Activated CD4-positive, CD25-positive, alpha-beta regulatory T cell (primary cell): Measurements from ENCODE around the gene ZMYND8.
"Not testable (repeated sequence)": the region's sequence is repeated elsewhere in the genome, so short reads cannot be mapped to it uniquely, and the experiment has no call there.

Experiments
- DNase-seq, 4 experiments: peaks; one replicate each; lab custom pipeline; 2025; lab: John Stamatoyannopoulos, UW

Gene ZMYND8

DNA sequence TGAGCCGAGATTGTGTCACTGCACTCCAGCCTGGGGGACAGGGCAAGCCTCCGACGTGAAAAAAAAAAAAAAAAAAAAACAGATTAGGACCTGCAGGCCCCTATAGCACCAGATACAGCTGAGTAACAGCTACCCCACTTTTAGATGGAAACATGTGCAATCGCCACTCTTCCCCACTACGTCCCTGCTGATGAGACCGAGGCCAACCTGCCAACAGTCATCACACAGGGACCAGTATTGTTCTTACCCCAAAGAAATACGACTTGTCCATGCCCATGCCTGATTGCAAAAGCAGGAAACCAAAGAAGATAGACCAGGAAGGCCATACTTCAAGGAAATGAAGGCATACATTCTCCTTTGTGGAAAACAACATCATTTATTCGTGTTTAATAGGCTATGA lies 45.8 kb downstream of the ZMYND8 start:
- DNase-seq = no peak

DNA sequence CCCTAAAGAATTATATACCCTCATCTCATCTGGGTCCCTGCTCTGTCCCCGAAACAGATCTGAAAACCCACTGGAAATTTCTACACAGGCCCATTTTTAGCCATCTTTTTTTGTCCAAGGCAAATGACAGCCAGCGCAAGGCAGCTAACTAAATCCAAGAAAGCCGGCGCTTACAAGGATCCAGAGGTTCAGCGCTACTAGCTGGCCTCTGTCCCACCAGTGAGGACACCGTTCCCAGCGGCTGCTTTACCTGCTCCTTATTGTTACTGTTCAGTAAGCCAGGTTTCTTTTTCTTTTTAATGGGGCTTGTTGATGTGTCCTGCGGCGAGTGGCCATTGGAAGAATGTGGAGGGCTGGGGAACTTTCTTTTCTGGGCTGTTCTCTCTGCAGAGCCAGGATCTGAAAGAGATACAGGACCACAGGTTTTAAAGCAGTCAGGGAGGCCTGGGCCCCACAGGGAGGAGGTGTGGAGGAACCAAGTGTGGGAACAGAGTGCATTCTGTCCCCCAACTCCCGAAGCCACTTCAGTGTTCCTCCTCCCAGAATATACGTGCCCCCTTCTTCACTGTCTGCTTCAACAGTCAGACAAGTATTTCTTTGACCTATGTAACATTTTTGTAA lies 46.6 kb downstream of the ZMYND8 start:
- DNase-seq = no peak

DNA sequence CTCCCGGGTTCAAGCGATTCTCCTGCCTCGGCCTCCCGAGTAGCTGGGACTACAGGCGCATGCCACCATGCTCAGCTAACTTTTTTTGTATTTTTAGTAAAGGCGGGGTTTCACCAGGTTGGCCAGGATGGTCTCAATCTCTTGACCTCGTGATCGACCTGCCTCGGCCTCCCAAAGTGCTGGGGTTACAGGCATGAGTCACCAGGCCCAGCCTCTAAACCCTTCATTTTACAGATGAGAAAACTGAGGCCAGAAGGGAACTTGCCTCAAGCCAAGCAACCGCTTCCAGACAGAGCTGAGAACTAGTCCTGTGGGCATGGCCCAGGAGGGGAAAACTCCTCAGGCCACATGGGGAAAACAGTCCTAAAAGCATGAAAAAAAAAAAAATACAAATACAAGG lies 47.1 kb downstream of the ZMYND8 start:
- no peak for DNase-seq

DNA sequence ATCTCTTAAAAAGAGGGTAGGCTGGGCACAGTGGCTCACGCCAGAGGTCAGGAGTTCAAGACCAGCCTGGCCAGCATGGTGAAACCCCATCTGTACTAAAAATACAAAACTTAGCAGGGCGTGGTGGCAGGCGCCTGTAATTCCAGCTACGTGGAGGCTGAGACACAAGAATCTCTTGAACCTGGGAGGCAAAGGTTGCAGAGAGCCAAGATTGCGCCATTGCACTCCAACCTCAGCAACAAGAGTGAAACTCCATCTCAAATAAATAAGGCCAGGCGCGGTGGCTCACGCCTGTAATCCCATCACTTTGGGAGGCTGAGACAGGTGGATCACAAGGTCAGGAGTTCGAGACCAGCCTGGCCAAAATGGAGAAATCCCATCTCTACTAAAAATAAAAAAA lies 48.9 kb downstream of the ZMYND8 start:
- DNase-seq = not testable (repeated sequence)

DNA sequence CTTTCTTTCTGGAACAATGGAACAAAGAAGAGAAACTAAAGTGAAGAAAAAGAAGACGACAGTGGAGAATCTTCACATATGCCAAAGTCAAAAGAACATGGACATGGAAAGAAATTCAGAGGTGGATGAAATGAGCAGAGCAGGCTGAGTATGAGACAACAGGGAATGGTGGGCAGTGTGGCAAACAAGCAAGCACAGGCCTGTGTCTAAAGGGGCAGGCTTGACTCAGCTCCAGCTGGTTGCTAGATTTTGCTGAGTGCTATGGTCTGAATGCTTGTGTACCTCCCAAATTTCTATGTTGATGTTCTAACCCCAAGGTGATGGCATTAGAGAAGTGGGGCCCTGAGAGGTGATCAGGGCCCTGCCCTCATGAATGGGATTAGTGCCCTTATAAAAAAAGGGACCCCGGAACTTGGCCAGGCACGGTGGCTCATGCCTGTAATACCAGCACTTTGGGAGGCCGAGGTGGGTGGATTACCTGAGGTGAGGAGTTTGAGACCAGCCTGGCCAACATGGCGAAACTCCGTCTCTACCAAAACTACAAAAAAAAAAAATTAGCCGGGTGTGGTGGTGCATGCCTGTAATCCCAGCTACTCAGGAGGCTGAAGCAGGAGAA lies 49.6 kb downstream of the ZMYND8 start:
- DNase-seq = no peak

DNA sequence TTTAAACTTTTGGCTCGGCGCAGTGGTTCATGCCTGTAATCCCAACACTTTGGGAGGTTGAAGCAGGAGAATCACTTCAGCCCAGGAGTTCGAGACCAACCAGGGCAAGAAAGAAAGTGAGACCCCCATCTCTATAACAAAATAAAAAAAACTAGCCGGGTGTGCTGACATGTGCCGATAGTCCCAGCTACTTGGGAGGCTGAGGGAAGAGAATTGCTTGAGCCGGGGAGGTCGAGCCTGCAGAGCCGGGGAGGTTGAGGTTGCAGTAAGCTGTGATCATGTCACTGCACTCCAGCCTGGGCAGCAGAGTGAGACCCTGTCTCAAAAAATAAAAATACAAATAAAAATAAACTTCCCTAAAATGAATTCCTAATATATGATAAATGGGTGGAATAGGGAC lies 50.4 kb downstream of the ZMYND8 start:
- DNase-seq = no peak

DNA sequence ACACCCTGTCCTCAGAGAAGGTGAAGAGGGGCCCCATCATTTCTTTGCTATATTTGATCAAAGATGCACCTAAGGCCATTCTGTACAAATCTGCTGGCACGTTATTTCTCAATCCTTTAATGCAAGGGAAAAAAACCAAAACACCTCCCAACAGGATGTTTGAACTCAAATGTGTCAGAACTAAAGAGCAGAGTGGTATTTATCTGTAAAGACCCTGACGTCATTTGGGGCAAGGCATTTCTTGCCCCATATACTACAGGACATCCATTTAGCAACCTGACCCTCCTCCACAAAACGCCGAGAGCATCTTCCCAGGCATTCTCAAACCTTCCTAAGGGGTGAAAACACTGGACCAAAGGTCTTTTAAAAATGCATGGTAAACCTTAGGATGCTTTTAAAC lies 50.8 kb downstream of the ZMYND8 start:
- no peak for DNase-seq

DNA sequence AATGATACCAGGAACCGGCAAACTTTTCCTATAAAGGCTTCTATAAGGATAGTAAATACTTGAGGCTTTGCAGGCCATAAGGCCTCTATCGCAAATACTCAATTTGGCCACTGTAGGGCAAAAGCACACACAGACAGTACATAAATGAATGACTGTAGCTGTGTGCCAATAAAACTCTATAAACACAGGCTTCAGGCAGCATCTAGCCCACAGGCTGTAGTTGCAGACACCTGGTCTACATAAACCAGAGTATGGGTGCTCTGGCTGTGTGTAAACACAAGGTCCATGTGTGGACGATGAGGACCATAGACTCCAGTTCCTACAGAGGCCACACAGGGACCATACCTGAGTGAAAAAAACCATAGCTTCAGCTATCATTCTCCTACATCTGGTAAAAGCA lies 52.2 kb downstream of the ZMYND8 start:
- no peak for DNase-seq

DNA sequence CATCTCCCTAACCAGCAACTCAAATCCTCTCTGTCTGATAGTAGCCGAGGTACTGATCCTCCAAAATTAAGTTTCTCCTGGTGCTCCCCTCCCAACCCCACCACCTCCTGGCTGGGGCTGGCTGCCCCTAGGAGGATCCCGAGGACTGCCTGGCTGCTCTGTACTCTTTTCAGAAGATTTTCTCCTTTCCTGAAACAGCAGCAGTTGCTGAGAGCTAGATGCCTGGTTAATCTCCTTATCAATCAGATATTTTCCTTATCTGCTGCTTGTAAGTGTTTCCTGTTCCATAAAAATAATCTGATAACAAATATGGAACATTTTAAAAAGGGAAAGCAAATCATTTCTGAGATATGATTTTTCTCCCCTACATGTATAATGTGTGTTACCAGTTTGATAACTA lies 52.8 kb downstream of the ZMYND8 start:
- no peak for DNase-seq

DNA sequence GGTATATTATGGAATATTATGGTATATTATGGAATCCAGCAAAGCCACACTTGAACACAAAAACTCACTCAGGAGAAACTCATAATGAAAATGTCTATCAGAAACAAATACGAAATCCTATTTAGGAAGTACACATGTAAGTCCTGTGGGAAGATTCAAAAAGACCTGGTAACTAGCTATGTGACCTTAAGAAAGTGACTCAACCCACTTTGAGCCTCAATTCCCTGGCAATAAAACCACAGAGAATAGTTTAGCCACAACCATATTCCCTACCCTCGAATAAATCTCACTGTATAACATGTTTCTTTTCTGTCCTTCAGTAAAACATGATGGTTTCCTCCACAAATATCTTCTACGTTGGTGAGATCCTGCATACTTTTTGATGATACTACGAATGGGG lies 56.4 kb downstream of the ZMYND8 start:
- DNase-seq = no peak

DNA sequence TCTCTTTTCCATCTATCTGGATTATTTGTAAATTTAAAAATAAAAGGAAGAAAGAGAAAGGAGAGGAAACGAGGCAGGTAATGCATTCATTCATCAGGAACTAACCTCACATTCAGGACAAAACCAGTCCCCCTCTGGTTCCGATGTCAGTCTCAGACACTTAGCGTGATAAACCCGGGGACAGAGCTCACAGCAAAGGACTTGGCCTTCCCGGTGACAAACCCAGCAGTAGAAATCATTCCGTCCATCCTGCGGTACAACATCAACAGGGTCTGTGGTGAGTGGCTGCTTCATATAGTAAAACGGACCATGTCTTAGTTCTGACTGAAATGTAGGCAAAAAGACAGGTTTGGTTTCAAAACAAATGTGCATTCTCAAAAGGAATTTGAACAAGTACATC lies 57.9 kb downstream of the ZMYND8 start:
- no peak for DNase-seq

DNA sequence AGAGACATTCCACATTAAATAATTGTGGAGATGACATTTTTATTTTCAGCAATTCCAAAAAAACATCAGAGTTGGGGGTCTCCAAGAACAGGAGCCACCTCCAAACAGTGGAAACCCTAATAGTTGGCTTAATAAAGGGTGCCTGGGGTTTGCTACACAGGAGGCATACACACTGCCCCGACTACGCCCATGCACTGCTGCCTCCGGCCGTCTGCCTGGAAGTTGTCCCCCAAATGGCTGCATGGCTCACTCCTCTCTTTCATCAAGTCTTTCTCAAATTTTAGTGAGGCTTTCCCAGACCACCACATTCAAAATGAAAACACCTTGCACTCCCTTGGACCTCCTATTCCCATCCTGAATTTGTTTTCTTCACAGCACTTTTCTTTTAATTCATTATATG lies 58.8 kb downstream of the ZMYND8 start:
- DNase-seq = no peak

DNA sequence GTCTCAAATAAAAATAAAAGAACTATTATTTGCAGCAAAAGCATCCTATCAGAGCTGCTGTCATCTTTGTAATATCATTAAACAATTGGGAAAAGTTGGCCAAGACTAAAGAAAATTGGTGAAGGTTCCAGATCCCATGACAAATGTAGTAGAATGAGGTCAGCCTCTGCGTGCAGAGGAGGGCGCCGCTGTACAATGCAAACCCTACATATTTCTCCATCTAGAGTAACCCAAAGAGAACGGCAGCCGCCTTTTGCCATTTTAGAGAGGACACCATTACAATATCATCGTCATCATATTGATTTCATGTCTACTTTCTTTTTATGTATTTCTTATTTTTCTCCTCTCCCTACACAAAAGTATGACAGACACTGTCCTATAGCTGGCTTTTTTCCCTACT lies 59.5 kb downstream of the ZMYND8 start:
- no peak for DNase-seq

DNA sequence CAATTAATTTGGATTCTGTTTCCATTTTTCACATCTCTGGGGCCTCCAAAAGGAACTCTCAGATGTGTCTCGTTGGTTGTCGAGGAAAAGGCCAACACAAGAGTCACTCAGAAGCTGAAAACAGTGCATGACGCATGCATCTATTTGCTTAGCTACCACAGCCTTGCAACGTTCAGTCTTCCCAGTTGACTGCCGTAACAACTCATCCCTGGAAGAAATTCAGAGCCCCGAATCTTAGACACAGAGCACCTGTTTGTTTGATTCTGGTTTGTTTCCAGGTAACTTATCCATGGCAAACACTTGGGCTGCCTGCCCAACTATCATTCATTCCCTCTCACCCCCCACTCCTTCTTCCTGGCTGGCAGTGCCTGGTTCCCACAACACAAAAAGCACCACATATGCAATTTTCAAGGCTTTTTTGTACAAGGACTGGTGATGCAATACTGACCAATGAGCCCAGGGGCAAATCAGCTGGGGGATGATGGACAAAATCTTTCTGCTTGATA lies 60.5 kb downstream of the ZMYND8 start:
- no peak for DNase-seq

DNA sequence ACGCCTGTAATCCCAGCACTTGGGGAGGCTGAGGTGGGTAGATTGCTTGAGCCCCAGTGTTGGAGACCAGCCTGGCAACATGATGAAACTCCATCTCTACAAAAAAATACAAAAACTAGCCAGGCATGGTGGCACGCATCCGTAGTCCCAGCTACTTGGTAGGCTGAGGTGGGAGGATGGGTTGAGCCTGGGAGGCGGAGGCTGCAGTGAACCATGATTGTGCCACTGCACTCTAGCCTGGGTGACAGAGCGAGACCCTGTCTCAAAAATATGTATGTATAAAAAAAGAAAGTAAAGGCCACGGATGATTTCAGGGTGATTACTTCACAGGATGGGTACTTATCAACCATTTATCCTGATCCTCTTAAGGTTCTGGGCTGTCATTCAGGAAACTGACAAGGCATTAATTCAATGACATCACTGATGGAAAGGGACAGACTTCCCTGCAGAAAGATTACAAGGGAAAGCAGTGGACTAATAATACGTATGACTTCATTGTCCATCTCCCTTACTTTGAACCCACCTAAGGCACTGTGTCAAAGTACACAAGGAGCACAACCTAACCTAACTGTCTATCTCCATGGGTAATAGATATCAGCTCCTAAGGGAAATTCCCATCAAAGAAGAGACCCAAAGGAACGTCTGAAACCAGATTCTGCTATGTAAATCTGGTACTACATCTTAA lies 61.2 kb downstream of the ZMYND8 start:
- DNase-seq = no peak

DNA sequence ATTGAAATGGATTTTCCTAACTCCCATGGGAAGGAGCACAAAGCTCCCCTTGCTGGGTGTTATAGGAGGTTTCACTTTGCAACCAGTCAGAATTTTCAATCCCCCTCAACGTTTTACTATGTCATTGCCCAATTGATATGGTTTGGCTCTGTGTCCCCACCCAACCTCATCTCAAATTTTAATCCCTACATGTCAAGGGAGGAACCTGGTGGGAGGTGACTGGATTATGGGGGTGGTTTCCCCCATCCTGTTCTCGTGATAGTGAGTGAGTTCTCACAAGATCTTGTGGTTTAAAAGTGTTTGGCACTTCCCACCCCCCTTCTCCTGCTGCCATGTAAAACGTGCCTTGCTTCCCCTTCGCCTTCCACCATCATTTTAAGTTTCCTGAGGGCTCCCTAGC lies 62.9 kb downstream of the ZMYND8 start:
- DNase-seq = no peak

DNA sequence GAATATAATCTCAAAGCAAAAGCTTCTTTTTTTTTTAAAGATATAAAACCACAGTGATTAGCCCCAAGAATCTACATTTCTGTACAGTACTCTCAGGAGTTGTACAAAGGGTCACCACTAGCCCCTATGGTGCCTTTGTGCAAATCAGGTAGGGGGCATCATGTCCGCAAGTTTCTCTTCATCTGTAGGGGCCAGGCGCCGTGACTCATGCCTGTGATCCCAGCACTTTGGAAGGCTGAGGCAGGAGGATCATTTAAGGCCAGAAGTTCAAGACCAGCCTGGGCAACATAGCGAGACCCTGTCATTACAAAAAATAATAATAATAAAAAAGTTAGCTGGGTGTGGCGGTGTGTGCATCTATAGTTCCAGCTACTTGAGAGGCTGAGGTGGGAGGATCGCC lies 63.9 kb downstream of the ZMYND8 start:
- DNase-seq = no peak

DNA sequence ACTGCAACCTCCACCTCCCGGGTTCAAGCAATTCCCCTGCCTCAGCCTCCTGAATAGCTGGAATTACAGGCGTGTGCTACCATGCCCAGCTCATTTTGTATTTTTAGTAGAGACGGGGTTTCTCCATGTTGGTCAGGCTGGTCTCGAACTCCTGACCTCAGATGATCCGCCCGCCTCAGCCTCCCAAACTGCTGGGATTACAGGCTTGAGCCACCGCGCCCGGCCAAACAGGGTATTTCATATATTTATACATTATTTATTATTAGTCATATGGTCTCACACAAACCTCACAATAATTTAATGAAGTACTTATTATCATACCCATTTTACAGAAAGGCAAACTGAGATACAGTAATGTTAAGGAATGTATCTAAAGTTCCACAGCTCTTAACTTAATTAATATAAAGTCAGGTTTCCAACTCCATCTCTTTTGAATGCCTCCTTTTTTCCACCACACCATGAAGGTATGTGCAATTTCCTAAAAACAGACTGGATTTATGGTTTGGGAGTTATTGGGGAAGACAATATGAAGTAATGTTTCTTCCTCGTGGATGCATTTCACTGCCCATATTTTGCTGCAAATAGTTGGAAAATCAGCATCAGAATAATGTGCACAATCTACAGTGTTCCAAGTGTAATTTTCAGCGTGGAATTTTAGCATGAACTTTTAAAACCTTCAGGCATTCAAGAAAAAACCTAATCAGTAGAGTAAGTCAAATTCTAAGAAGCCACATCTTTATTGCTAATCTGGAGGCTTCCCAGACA lies 65.7 kb downstream of the ZMYND8 start:
- DNase-seq = no peak

DNA sequence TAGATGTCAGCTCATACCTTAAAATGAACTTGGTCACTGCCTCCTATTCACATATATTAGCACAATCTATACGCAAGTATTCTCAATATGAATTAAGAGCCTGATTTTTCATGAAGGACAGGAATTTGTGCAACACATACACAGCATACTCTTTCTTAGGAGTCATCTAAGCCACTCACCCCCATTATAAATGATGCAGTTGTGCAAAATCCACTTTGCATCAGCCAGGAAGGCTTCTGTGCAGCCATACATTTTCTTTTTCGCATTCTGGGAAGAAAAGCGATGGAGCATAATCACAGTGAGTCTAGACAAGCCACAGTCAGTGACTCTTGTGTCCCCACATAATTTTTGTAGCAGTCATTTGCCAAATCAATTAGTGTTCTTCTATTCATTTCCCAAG lies 66.5 kb downstream of the ZMYND8 start:
- DNase-seq = no peak

DNA sequence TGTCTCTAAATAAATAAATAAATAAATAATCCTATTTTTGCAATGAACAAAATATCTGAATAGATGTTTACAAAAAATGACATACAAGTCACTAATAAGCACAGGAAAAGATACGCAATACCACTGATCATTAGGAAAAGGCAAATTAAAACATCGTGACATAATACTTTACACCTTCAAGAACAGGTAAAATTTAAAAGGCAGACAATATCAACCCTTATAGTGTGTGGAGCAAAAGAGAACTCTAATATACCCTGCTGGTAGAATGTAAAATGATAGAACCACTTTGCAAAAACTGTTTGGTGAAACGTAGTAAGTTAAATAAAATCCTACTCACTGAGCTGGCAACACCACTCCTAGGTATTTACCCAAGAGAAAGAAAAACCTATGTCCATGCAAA lies 67.4 kb downstream of the ZMYND8 start:
- DNase-seq = no peak

DNA sequence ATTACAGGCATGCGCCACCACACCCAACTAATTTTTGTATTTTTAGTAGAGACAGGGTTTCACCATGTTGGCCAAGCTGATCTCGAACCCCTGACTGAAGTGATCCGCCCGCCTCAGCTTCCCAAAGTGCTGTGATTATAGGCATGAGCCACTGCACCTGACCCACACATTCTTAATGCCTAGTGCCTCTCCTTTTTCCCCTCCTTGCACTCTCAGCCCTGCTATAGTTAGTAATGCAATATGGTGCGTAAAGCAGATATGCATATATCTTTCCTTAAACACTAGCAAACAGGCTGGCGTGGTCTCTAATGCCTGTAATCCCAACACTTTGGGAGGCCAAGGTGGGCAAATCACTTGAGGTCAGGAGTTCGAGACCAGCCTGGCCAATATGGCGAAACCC lies 68.0 kb downstream of the ZMYND8 start:
- not testable (repeated sequence) for DNase-seq

DNA sequence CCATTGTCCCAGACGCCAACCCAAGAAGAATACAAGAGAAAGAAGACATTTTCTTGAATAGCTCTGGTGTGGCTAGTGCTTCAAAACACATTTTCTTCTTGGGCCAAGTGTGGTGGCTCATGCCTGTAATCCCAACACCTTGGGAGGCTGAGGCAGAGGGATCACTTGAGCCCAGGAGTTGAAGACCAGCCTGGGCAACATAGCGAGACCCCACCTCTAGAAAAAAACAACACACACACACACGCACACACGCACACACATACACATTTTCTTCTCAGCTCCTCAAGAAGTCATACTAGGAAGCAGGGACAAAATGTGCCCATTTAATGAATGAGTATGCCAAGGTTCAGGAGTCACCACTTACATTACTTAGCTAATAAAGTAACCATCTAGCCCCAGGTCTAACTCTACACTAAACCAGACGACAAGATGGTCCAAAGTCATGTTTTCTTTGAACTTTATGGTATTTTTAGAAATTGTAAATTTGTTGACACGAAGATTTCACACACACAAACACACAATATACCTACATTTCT lies 68.8 kb downstream of the ZMYND8 start:
- DNase-seq = no peak

DNA sequence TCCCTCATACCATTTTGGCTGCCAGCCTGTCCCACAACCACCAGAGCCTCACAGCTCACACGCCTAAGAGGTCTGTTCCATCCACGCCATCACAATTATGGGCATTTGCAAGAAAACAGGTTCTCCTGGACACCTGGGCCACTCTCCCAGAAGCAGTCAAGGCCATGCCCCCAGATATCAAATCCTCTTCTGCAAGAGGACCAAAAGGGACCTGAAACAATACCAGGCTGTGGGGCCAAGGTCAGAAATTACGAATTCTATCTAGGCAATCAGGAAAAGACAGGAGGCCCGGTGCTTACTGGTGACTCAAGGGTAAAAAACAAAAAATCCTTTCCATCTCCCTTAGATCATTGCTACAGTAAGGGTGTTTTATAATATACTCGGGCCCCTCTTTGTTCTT lies 69.8 kb downstream of the ZMYND8 start:
- no peak for DNase-seq
